Thoracic aorta (tissue), 2 donors: Measurements from ENCODE around the gene PDE4D. TPM values are rescaled to one million over a fixed set of nuclear protein-coding genes. Genes with fewer than 3 reads are reported as not detected.

ENCODE experiments used
- ATAC-seq: fragments of 150-250 bp; one replicate; pipeline ENCODE4 v1.8.0; 2017; ENCODE audit warnings: low read depth; ENCODE audit not compliant: insufficient number of reproducible peaks, low FRiP score
- DNase-seq: peaks from one replicate; pipeline ENCODE4 v3.0.0-alpha.2; 2020; ENCODE audit warnings: low spot score
- H3K27ac ChIP-seq, 2 donors: fragments of 200-600 bp; sonication (generic); 1 replicate in 1 of 2; 2 replicates in 1 of 2; pipeline ENCODE4 v1.5.1; 2016; ENCODE audit warnings: mild to moderate bottlenecking in 2 of 2, moderate library complexity in 2 of 2
- H3K27me3 ChIP-seq: fragments of 200-600 bp; sonication (generic); replicated peaks from 2 replicates; pipeline ENCODE4 v1.6.0; 2016; ENCODE audit warnings: mild to moderate bottlenecking; ENCODE audit not compliant: insufficient read depth
- H3K36me3 ChIP-seq: fragments of 200-600 bp; sonication (generic); one replicate; pipeline ENCODE4 v1.5.1; 2016
- H3K4me1 ChIP-seq, 2 donors: fragments of 200-600 bp; sonication (generic); 1 replicate in 1 of 2; 2 replicates in 1 of 2; pipeline versions ENCODE4 v1.5.1 to v1.6.0; 2016; ENCODE audit warnings: low read depth in 2 of 2, mild to moderate bottlenecking in 1 of 2; ENCODE audit not compliant: control insufficient read depth in 1 of 2
- H3K4me3 ChIP-seq: fragments of 200-600 bp; sonication (generic); 2 replicates; pipeline ENCODE4 v1.5.1; 2016; ENCODE audit warnings: mild to moderate bottlenecking
- H3K9me3 ChIP-seq: fragments of 200-600 bp; sonication (generic); 2 replicates; pipeline ENCODE4 v1.5.1; 2016
- total RNA-seq, 2 donors: library from RNA; depleted of rRNA; stranded (reverse); fragments of >200 nt; gene quantifications; one replicate each; pipeline versions ENCODE4 v1.1.0 to v1.2.3, GENCODE V29; 2016
- TF ChIP-seq, protein P1 (sequence below): fragments of 200-600 bp; sonication (generic); IDR thresholded peaks from one replicate; pipeline ENCODE4 v1.5.1; 2019; ENCODE audit warnings: antibody characterized with exemption

Gene PDE4D
- total RNA-seq, 2 donors from 2014 or later: 34.0 to 85.8 TPM

- no peak for ATAC-seq
- no peak overlapping the region for H3K4me3 ChIP-seq
Observed at GRCh38 chr5:59621477-59621876, 272.0 kb downstream of the PDE4D start.

DNA sequence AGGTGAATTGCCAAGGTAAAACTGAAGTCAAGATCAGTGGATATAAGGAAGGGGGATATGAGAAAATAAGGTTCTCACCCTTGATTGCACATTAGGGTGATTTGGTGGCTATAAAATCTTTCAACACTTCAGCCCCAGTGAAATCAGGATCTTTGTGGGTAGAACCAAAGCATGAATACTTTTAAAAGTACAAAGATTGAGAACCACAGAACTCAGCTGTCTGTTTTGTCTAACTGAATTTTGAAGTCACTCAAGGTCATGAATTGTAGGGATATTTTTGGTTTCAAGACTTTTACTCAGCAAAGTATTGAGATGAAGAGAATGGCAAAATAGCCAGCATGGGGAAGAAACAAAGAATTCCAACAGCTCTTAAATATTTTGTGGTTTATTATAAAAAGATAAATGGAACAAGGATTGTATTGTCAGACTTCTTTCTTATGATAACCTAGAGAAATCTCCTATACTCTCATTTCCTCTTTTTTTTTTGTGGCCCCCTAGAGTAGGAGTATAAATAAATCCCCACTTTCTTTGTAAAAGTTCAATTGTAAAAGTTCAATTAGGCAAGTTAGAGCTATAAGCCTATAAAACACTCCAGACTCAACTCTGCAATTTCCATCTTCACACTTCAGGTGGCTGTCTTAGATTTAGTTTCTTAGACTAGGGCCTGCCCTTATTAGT, 272.9 kb downstream of the PDE4D start:
- no peak for ATAC-seq
- TF ChIP-seq, protein P1, sequence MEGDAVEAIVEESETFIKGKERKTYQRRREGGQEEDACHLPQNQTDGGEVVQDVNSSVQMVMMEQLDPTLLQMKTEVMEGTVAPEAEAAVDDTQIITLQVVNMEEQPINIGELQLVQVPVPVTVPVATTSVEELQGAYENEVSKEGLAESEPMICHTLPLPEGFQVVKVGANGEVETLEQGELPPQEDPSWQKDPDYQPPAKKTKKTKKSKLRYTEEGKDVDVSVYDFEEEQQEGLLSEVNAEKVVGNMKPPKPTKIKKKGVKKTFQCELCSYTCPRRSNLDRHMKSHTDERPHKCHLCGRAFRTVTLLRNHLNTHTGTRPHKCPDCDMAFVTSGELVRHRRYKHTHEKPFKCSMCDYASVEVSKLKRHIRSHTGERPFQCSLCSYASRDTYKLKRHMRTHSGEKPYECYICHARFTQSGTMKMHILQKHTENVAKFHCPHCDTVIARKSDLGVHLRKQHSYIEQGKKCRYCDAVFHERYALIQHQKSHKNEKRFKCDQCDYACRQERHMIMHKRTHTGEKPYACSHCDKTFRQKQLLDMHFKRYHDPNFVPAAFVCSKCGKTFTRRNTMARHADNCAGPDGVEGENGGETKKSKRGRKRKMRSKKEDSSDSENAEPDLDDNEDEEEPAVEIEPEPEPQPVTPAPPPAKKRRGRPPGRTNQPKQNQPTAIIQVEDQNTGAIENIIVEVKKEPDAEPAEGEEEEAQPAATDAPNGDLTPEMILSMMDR: no peak

More at GRCh38 chr5:59621477-59621876, 272.0 kb downstream of the PDE4D start:
- H3K4me1 ChIP-seq: peaks cover 0 to 22% of the 10 kb centered on the region in 2 donors
- H3K36me3 ChIP-seq: no peaks in the 10 kb centered on the region
- H3K27me3 ChIP-seq: no peaks in the 10 kb centered on the region
- H3K27ac ChIP-seq: no peak overlapping the region
- TF ChIP-seq, protein P1: no peak
- no peak for DNase-seq
- no peaks in the 10 kb centered on the region for H3K9me3 ChIP-seq

DNA sequence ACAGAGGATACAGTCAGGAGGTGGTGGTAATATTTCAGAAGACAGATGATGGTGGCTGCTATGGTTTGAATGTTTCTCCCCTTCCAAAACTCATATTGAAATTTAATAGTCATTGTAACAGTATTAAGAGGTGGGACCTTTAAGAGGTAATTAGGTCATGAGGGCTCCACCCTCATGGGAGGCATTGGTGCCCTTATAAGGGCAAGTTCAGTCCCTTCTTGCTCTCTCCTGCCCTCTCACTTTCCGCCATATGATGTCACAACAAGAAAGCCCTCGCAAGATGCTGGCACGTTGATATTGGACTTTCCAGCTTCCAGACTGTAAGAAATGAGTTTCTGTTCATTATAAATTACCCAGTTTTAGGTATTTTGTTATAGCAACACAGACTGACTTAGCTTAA, 274.9 kb downstream of the PDE4D start:
- Histone ChIP-seq H3K4me1 (peaks cover 0 to 22% of the 10 kb centered on the region in 2 donors), H3K36me3 (no peaks in the 10 kb centered on the region), H3K9me3 (no peaks in the 10 kb centered on the region), H3K4me3 (no peak overlapping the region), H3K27me3 (no peaks in the 10 kb centered on the region), H3K27ac (no peak overlapping the region)
- ATAC-seq (no peak), DNase-seq (no peak)
- TF ChIP-seq, protein P1: no peak

More for the DNA sequence above, 272.9 kb downstream of the PDE4D start:
- no peaks in the 10 kb centered on the region for H3K9me3 ChIP-seq
- no peaks in the 10 kb centered on the region for H3K36me3 ChIP-seq
- no peak for DNase-seq
- H3K4me3 ChIP-seq: no peak overlapping the region
- no peak overlapping the region for H3K27ac ChIP-seq
- no peaks in the 10 kb centered on the region for H3K27me3 ChIP-seq
- peaks cover 0 to 22% of the 10 kb centered on the region in 2 donors for H3K4me1 ChIP-seq

GRCh38 chr5:59617186-59617771, 276.2 kb downstream of the PDE4D start:
- TF ChIP-seq, protein P1: no peak
- no peak for ATAC-seq
- Histone ChIP-seq H3K36me3 (no peaks in the 10 kb centered on the region), H3K27ac (no peak overlapping the region), H3K4me1 (peaks cover 0 to 22% of the 10 kb centered on the region in 2 donors), H3K27me3 (no peaks in the 10 kb centered on the region), H3K4me3 (no peak overlapping the region), H3K9me3 (no peaks in the 10 kb centered on the region)
- no peak for DNase-seq

GRCh38 chr5:59616413-59616812, 277.1 kb downstream of the PDE4D start:
- Histone ChIP-seq H3K9me3 (no peaks in the 10 kb centered on the region), H3K4me1 (peaks cover 0 to 18% of the 10 kb centered on the region in 2 donors), H3K27me3 (no peaks in the 10 kb centered on the region), H3K36me3 (no peaks in the 10 kb centered on the region), H3K4me3 (no peak overlapping the region), H3K27ac (no peak overlapping the region)
- TF ChIP-seq, protein P1: no peak
- DNase-seq: no peak
- no peak for ATAC-seq
